GM13976 (cell line): ENCODE results near the gene GLRX5.

ENCODE experiments used
- DNase-seq: peaks from one replicate; pipeline ENCODE4 v3.0.0; 2012; ENCODE audit warnings: low spot score
- in situ Hi-C: fragments of 300-500 bp; cut with MboI; formaldehyde crosslinking; loops from one replicate; pipeline ENCODE4 v1.12.0; 2022; ENCODE audit warnings: low sequenced_read_pairs, mixed read lengths, inconsistent platforms; ENCODE audit not compliant: unreplicated experiment
- TF ChIP-seq, protein P1 (sequence below): IDR thresholded peaks from 2 replicates; pipeline ENCODE4 v1.5.1; 2012; ENCODE audit warnings: borderline replicate concordance, mild to moderate bottlenecking; ENCODE audit not compliant: insufficient read depth; ENCODE audit errors: extremely low read depth, missing control alignments, control extremely low read depth

Gene GLRX5

GRCh38 chr14:95540236-95540855, 5.5 kb downstream of the GLRX5 start:
- TF ChIP-seq, protein P1, sequence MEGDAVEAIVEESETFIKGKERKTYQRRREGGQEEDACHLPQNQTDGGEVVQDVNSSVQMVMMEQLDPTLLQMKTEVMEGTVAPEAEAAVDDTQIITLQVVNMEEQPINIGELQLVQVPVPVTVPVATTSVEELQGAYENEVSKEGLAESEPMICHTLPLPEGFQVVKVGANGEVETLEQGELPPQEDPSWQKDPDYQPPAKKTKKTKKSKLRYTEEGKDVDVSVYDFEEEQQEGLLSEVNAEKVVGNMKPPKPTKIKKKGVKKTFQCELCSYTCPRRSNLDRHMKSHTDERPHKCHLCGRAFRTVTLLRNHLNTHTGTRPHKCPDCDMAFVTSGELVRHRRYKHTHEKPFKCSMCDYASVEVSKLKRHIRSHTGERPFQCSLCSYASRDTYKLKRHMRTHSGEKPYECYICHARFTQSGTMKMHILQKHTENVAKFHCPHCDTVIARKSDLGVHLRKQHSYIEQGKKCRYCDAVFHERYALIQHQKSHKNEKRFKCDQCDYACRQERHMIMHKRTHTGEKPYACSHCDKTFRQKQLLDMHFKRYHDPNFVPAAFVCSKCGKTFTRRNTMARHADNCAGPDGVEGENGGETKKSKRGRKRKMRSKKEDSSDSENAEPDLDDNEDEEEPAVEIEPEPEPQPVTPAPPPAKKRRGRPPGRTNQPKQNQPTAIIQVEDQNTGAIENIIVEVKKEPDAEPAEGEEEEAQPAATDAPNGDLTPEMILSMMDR: no peak
- in situ Hi-C loops: no loop called here
- no peak for DNase-seq

DNA sequence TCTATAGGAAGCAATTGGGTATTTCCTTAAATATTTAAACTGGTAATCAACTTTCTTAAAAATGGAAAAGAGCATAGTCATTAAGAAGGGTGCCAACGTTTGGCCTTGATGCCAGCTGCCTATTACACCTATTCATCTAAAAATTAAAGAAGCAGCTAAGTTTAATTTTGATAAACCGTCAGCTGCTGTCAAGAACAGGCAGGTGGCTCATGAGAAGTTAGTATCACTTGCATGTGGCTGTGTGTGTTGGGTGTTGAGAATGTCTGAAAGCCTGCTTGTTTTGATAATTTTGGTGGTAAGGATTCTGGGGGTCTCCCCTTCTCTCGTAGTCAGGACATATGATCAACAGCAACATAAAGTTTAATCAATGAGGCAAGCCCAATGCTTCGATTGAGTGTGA, 6.5 kb downstream of the GLRX5 start:
- DNase-seq: no peak
- TF ChIP-seq, protein P1: no peak
- in situ Hi-C loops: no loop called here

- in situ Hi-C loops: no loop called here
- TF ChIP-seq, protein P1: no peak
These were observed 7.4 kb downstream of the GLRX5 start for GRCh38 chr14:95541932-95542930.

GRCh38 chr14:95543021-95543420, 8.2 kb downstream of the GLRX5 start:
- TF ChIP-seq, protein P1: no peak
- in situ Hi-C loops: no loop called here
- no peak for DNase-seq

More at GRCh38 chr14:95541932-95542930, 7.4 kb downstream of the GLRX5 start:
- no peak for DNase-seq

GRCh38 chr14:95544588-95544987, 9.7 kb downstream of the GLRX5 start:
- TF ChIP-seq, protein P1: no peak
- in situ Hi-C loops: no loop called here
- no peak for DNase-seq

DNA sequence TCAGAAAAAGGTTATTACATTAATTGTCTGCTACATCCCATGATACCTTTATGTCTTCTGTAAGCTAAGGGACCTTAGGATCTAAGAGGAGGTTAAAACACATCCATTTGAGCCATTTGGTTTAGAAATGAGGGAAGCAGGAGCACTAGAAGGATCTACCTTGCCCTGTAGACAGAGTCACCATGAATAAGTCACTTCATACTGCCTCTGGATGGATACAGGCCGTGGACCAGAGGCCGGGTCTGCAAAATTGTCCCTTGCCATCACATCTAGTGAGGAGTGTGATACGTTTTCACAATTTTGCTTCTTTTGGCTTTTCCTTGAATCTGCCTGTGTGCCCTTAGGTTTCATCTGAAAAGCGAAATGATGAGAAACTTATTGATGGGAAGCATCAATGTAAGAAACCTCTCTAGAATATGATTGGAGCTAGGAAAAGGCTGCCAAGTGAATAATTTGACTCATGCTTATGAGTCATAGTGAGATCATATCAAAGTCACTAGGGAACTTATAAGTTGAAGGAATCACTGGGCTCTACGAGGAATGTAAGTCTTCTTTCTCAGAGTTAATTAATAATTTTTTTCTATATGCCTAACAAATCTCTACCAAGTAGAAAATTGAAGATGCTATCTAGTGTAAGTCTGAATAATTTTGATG, 10.8 kb downstream of the GLRX5 start:
- DNase-seq: no peak
- TF ChIP-seq, protein P1: no peak
- in situ Hi-C loops: no loop called here
